ENCODE measurements around the gene POLE.

GRCh38 chr12:132736378-132736777 is 49.2 kb upstream of the POLE start:
- TF ChIP-seq CTCF (IDR thresholded peaks at IDR 0.05) (no peak), POLR2A (IDR thresholded peaks at IDR 0.05) (no peak)

Data from heart left ventricle (tissue), 13 donors.